ENCODE measurements around the gene CRKL. TPM values are rescaled to one million over a fixed set of nuclear protein-coding genes. Genes with fewer than 3 reads are reported as not detected.

The CRKL gene
- total RNA-seq, 1 donor from 2014 or later: 59.6 TPM

GRCh38 chr22:20875296-20875695 lies 41.9 kb upstream of the CRKL start:
- DNase-seq: no peak
- Mint-ChIP-seq H3K36me3 (ENCODE audit: unreplicated experiment) (no peaks in the 10 kb centered on the region), H3K4me3 (ENCODE audit: unreplicated experiment) (no peak overlapping the region), H3K9me3 (ENCODE audit: unreplicated experiment) (peaks cover 1% of the 10 kb centered on the region), H3K4me1 (ENCODE audit: low read depth, unreplicated experiment) (no peaks in the 10 kb centered on the region), H3K27me3 (ENCODE audit: unreplicated experiment) (peaks cover 4% of the 10 kb centered on the region), H3K27ac (ENCODE audit: unreplicated experiment) (no peak overlapping the region)
- TF ChIP-seq, protein P1, sequence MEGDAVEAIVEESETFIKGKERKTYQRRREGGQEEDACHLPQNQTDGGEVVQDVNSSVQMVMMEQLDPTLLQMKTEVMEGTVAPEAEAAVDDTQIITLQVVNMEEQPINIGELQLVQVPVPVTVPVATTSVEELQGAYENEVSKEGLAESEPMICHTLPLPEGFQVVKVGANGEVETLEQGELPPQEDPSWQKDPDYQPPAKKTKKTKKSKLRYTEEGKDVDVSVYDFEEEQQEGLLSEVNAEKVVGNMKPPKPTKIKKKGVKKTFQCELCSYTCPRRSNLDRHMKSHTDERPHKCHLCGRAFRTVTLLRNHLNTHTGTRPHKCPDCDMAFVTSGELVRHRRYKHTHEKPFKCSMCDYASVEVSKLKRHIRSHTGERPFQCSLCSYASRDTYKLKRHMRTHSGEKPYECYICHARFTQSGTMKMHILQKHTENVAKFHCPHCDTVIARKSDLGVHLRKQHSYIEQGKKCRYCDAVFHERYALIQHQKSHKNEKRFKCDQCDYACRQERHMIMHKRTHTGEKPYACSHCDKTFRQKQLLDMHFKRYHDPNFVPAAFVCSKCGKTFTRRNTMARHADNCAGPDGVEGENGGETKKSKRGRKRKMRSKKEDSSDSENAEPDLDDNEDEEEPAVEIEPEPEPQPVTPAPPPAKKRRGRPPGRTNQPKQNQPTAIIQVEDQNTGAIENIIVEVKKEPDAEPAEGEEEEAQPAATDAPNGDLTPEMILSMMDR (IDR thresholded peaks at IDR 0.05; ENCODE audit: partially characterized antibody, unreplicated experiment): no peak

GRCh38 chr22:20877715-20878114 lies 39.5 kb upstream of the CRKL start:
- no peaks in the 10 kb centered on the region for H3K36me3 Mint-ChIP-seq (ENCODE audit: unreplicated experiment)
- no peak overlapping the region for H3K27ac Mint-ChIP-seq (ENCODE audit: unreplicated experiment)
- no peak for DNase-seq
- H3K27me3 Mint-ChIP-seq (ENCODE audit: unreplicated experiment): peaks cover 4% of the 10 kb centered on the region
- peaks cover 4% of the 10 kb centered on the region for H3K9me3 Mint-ChIP-seq (ENCODE audit: unreplicated experiment)
- TF ChIP-seq, protein P1 (IDR thresholded peaks at IDR 0.05; ENCODE audit: partially characterized antibody, unreplicated experiment): no peak
- H3K4me1 Mint-ChIP-seq (ENCODE audit: low read depth, unreplicated experiment): no peaks in the 10 kb centered on the region
- H3K4me3 Mint-ChIP-seq (ENCODE audit: unreplicated experiment): no peak overlapping the region

- TF ChIP-seq, protein P1 (IDR thresholded peaks at IDR 0.05; ENCODE audit: partially characterized antibody, unreplicated experiment): no peak
- Mint-ChIP-seq H3K9me3 (ENCODE audit: unreplicated experiment) (peaks cover 7% of the 10 kb centered on the region), H3K27me3 (ENCODE audit: unreplicated experiment) (peaks cover 6% of the 10 kb centered on the region), H3K4me1 (ENCODE audit: low read depth, unreplicated experiment) (no peaks in the 10 kb centered on the region), H3K36me3 (ENCODE audit: unreplicated experiment) (no peaks in the 10 kb centered on the region), H3K27ac (ENCODE audit: unreplicated experiment) (no peak overlapping the region), H3K4me3 (ENCODE audit: unreplicated experiment) (no peak overlapping the region)
- DNase-seq: no peak
Measured at GRCh38 chr22:20881231-20881630, 36.0 kb upstream of the CRKL start.

- no peak for DNase-seq
- Mint-ChIP-seq H3K27me3 (ENCODE audit: unreplicated experiment) (peaks cover 6% of the 10 kb centered on the region), H3K4me3 (ENCODE audit: unreplicated experiment) (no peak overlapping the region), H3K27ac (ENCODE audit: unreplicated experiment) (no peak overlapping the region), H3K36me3 (ENCODE audit: unreplicated experiment) (no peaks in the 10 kb centered on the region), H3K9me3 (ENCODE audit: unreplicated experiment) (peaks cover 7% of the 10 kb centered on the region), H3K4me1 (ENCODE audit: low read depth, unreplicated experiment) (peaks cover under 1% of the 10 kb centered on the region)
- TF ChIP-seq, protein P1 (IDR thresholded peaks at IDR 0.05; ENCODE audit: partially characterized antibody, unreplicated experiment): no peak
Measured at GRCh38 chr22:20881869-20882815, 35.1 kb upstream of the CRKL start.

GRCh38 chr22:20882855-20883254 lies 34.4 kb upstream of the CRKL start:
- DNase-seq: no peak
- Mint-ChIP-seq H3K27ac (ENCODE audit: unreplicated experiment) (no peak overlapping the region), H3K9me3 (ENCODE audit: unreplicated experiment) (peaks cover 7% of the 10 kb centered on the region), H3K4me3 (ENCODE audit: unreplicated experiment) (no peak overlapping the region), H3K4me1 (ENCODE audit: low read depth, unreplicated experiment) (peaks cover 6% of the 10 kb centered on the region), H3K36me3 (ENCODE audit: unreplicated experiment) (no peaks in the 10 kb centered on the region), H3K27me3 (ENCODE audit: unreplicated experiment) (peaks cover 3% of the 10 kb centered on the region)
- TF ChIP-seq, protein P1 (IDR thresholded peaks at IDR 0.05; ENCODE audit: partially characterized antibody, unreplicated experiment): no peak
